ENCODE data around the gene ITGA11.
"Not testable (repeated sequence)": the region's sequence is repeated elsewhere in the genome, so short reads cannot be mapped to it uniquely, and the experiment has no call there.

ITGA11 gene

DNA sequence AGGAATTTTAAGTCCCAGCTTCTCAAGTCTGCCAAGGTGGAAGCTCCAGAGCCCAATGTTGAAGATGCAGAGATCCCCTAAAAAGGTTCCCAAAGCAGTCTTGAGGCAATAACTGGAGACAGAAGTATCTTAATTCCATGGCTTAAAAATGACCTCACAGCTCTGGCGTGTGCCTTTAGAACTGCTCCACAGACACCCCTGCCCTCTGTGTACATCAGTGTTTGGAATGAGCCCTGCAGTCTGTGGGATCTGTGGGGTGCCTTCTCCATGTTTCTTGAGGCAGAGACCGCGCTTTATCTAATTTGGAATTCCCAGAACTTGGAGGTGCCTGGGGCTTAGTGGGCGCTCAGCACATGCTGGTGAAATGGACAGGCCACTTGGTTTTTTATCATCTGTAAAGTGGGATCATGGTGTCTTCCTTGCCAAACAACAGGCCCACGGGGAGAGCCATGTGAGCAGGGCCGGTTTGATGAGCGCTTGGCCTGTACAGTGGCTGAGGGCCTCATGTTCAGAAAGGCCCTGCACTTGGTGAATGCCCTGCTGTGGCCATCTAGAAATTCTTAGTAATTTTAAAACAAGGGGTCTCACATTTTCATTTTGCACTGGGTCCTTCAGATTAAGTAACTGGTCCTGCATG is 7.1 kb downstream of the ITGA11 start:
- TF ChIP-seq CTCF (IDR thresholded peaks at IDR 0.05; ENCODE audit: extremely low read depth, missing control alignments): no peak
- DNase-seq (ENCODE audit: low spot score): no peak

DNA sequence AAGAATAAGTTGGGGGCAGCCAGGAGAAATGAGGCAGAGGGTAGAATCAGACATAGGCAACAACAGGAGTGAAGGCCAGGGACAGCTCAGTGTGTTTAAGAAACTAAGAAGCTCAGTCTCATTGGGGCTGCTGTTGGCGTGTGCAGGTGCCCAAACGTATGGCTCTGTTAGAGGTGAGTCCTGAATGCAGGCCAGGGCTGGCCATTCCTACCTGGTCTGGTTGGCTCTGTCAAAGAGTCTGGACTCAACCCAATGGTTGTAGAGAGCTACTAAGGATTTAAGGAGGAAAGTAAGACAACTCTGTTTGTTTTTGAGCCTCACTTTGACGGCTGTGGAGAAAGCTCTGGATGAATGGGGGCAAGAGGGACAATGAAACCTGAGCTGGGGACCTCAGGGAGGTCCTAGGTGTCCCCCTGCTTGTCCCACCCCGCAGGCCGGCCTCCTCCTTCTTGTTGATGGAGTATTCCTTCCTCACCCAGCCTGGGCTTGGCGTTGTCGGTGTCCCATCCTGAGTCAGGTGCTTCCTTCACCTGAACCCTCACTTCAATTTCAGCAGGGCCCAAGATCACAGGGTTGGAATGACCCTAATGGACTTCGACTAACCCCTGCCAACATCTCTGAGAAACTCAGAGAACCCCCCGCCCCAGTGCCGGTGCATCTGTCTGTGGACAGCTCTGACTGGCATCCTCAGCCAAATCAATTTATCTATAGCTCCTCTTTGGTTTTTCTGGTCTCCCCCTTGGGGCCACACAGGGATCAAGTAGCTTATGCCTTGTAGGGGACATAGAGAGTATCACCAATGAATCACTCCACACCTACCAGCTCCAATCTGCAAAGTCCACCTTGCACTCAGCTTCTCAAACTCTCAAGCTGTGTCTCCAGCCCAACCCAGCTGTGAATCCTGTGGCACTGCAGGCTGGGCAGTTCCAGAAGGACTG is 8.3 kb downstream of the ITGA11 start:
- no peak for TF ChIP-seq CTCF (IDR thresholded peaks at IDR 0.05; ENCODE audit: extremely low read depth, missing control alignments)

GRCh38 chr15:68422403-68423145 is 9.4 kb downstream of the ITGA11 start:
- not testable (repeated sequence) for DNase-seq (ENCODE audit: low spot score)

More for the DNA sequence above, 8.3 kb downstream of the ITGA11 start:
- no peak for DNase-seq (ENCODE audit: low spot score)

DNA sequence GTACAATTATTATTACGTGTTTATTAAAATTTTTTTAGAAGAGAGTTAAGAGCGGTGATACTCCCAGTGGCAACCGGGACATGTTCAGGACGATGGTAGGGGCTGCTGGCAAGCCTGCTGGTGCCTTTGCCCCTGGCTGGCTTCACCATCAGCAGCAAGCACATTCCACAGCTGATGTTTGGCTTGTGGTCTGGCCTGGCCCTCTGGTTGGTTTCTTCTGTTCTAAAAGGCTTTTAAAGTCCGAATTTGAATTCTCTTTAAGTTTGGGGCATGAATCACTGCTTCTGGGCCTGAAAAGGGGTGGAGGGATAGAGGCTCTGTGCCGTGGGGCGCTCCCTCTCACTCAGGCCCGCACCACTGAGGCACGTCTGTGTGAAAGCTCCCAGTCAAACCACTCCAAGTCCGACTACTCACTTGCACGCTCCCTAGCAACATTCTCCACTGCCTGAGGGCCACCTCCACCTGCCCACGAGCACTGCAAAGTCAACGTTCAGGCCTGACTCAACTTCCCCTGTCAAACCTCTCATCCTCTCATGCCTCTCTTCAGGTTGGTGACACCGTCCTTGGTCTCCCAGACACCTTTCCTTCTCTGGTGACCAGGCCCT is 10.1 kb downstream of the ITGA11 start:
- no peak for TF ChIP-seq CTCF (IDR thresholded peaks at IDR 0.05; ENCODE audit: extremely low read depth, missing control alignments)
- no peak for DNase-seq (ENCODE audit: low spot score)

GRCh38 chr15:68421115-68421551 is 10.8 kb downstream of the ITGA11 start:
- TF ChIP-seq CTCF (IDR thresholded peaks at IDR 0.05; ENCODE audit: extremely low read depth, missing control alignments): no peak
- no peak for DNase-seq (ENCODE audit: low spot score)

- no peak for DNase-seq (ENCODE audit: low spot score)
- TF ChIP-seq CTCF (IDR thresholded peaks at IDR 0.05; ENCODE audit: extremely low read depth, missing control alignments): no peak
Measured at GRCh38 chr15:68420186-68420684, 11.7 kb downstream of the ITGA11 start.

Data from GM20000 (cell line).